ENCODE measurements around the gene CCDC92. TPM values are rescaled to one million over a fixed set of nuclear protein-coding genes. Genes with fewer than 3 reads are reported as not detected.
"Not testable (repeated sequence)": the region's sequence is repeated elsewhere in the genome, so short reads cannot be mapped to it uniquely, and the experiment has no call there.

CCDC92 gene
- total RNA-seq, 1 donor from 2014 or later, result 4.5 TPM

DNA sequence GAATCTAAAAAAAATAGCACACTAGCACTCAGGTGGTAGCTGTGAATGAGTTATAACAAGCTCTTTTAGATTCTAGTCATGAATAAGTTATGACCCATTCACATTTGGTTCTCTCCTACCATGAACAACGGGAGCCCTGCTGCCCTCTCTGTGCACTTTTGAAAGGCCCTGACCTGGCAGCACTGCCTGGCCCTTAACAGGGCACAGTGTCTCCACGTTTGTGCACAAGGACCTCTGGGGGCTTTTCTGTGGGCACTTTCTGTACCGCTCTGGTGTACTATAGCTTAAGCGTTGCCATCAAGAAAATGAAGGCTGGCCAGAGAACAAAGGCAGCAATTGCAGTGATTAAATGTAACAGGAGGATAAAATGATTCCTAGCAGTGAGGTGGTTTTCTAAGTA lies 21.2 kb downstream of the CCDC92 start:
- DNase-seq (ENCODE audit: low read depth), result no peak
- Histone ChIP-seq H3K27me3 (ENCODE audit: control insufficient read depth, insufficient read depth, low read length) (no peaks in the 10 kb centered on the region), H3K4me3 (ENCODE audit: low read depth, low read length) (no peak overlapping the region), H3K36me3 (ENCODE audit: control insufficient read depth, insufficient read depth, low read length) (no peaks in the 10 kb centered on the region)
- no peak for FAIRE-seq
- TF ChIP-seq, protein P1, sequence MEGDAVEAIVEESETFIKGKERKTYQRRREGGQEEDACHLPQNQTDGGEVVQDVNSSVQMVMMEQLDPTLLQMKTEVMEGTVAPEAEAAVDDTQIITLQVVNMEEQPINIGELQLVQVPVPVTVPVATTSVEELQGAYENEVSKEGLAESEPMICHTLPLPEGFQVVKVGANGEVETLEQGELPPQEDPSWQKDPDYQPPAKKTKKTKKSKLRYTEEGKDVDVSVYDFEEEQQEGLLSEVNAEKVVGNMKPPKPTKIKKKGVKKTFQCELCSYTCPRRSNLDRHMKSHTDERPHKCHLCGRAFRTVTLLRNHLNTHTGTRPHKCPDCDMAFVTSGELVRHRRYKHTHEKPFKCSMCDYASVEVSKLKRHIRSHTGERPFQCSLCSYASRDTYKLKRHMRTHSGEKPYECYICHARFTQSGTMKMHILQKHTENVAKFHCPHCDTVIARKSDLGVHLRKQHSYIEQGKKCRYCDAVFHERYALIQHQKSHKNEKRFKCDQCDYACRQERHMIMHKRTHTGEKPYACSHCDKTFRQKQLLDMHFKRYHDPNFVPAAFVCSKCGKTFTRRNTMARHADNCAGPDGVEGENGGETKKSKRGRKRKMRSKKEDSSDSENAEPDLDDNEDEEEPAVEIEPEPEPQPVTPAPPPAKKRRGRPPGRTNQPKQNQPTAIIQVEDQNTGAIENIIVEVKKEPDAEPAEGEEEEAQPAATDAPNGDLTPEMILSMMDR (IDR thresholded peaks at IDR 0.05; ENCODE audit: insufficient read depth, low read length, severe bottlenecking), result no peak

DNA sequence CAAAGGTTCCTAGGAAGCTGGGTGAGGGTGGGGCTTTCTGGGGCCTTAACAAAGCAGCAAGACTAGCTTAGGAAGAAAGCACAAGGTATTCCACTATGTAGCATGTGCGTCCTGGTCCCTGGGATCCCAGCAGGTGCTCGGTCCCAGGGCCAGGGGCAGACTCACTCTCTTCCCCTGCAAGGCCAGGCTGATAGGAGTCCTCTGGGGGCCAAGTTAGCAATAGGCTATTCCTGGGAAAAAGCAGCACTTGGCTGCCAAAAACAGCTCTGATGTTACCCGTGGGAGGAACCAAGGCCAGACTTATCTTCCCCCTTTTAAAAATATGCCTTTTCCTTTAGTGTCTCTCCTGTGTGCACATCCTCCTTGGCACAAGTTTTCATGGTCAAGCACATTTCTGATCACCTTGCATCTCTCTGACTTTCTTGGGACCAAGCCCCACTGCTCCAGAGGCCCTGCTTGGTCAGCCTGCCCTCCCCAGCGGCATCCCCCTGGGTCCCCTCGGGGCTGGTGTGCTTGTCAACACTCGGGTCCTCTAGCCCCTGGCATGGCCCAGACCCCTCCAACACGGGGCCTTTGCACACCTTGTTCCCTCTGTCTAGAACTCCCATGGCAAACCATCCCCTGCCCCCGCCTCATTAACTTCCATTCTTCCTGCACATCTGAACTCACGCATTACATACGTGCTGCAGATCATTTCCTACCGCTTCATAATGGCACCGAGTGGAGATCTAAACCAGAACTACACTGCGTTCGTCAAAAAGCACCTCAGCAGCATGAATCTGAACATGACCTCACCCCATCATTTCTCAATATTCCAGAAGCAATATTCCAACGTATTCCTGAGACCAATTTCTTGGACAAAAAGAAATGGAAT lies 21.9 kb downstream of the CCDC92 start:
- Histone ChIP-seq H3K36me3 (ENCODE audit: control insufficient read depth, insufficient read depth, low read length) (no peaks in the 10 kb centered on the region), H3K27me3 (ENCODE audit: control insufficient read depth, insufficient read depth, low read length) (no peaks in the 10 kb centered on the region), H3K4me3 (ENCODE audit: low read depth, low read length) (no peak overlapping the region)
- TF ChIP-seq, protein P1 (IDR thresholded peaks at IDR 0.05; ENCODE audit: insufficient read depth, low read length, severe bottlenecking), result no peak
- DNase-seq (ENCODE audit: low read depth) (no peak), FAIRE-seq (no peak)

DNA sequence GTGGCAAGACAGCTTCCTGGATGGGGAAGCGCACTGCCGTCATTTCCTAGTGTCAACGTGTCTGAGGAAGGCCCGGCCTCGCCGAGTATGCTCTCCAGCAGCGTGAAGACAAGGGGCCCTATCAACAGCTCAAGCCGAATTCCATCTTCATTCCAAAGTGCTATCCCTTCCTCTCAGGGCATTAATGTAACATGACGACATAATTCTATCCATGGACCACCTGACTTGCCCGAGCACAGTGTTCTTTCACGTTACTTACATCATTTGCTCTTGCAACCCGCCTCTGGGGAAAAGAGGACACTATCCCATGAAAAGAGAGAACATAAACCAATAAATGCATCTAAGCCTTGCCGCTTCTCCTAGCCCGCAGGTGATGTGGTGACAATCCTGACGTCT lies 22.9 kb downstream of the CCDC92 start:
- Histone ChIP-seq H3K27me3 (ENCODE audit: control insufficient read depth, insufficient read depth, low read length) (no peaks in the 10 kb centered on the region), H3K4me3 (ENCODE audit: low read depth, low read length) (no peak overlapping the region), H3K36me3 (ENCODE audit: control insufficient read depth, insufficient read depth, low read length) (no peaks in the 10 kb centered on the region)
- no peak for FAIRE-seq
- TF ChIP-seq, protein P1 (IDR thresholded peaks at IDR 0.05; ENCODE audit: insufficient read depth, low read length, severe bottlenecking), result no peak
- DNase-seq (ENCODE audit: low read depth), result no peak

- Histone ChIP-seq H3K4me3 (ENCODE audit: low read depth, low read length) (no peak overlapping the region), H3K36me3 (ENCODE audit: control insufficient read depth, insufficient read depth, low read length) (no peaks in the 10 kb centered on the region), H3K27me3 (ENCODE audit: control insufficient read depth, insufficient read depth, low read length) (no peaks in the 10 kb centered on the region)
- DNase-seq (ENCODE audit: low read depth), result no peak
- peak; percentile 13 for FAIRE-seq
- TF ChIP-seq, protein P1 (IDR thresholded peaks at IDR 0.05; ENCODE audit: insufficient read depth, low read length, severe bottlenecking), result no peak
Observed at GRCh38 chr12:123948796-123949769, 23.5 kb downstream of the CCDC92 start.

GRCh38 chr12:123948401-123948795 lies 24.2 kb downstream of the CCDC92 start:
- no peaks in the 10 kb centered on the region for H3K27me3 ChIP-seq (ENCODE audit: control insufficient read depth, insufficient read depth, low read length)
- no peak for FAIRE-seq
- H3K36me3 ChIP-seq (ENCODE audit: control insufficient read depth, insufficient read depth, low read length), result no peaks in the 10 kb centered on the region
- no peak for DNase-seq (ENCODE audit: low read depth)
- H3K4me3 ChIP-seq (ENCODE audit: low read depth, low read length), result no peak overlapping the region
- TF ChIP-seq, protein P1 (IDR thresholded peaks at IDR 0.05; ENCODE audit: insufficient read depth, low read length, severe bottlenecking), result no peak

- not testable (repeated sequence) for H3K36me3 ChIP-seq (ENCODE audit: control insufficient read depth, insufficient read depth, low read length); H3K27me3 ChIP-seq (ENCODE audit: control insufficient read depth, insufficient read depth, low read length); FAIRE-seq; DNase-seq (ENCODE audit: low read depth); H3K4me3 ChIP-seq (ENCODE audit: low read depth, low read length)
Observed at GRCh38 chr12:123947531-123947930, 25.1 kb downstream of the CCDC92 start.

- H3K27me3 ChIP-seq (ENCODE audit: control insufficient read depth, insufficient read depth, low read length); FAIRE-seq; H3K36me3 ChIP-seq (ENCODE audit: control insufficient read depth, insufficient read depth, low read length); H3K4me3 ChIP-seq (ENCODE audit: low read depth, low read length); DNase-seq (ENCODE audit: low read depth): not testable (repeated sequence)
Observed at GRCh38 chr12:123946516-123947505, 25.8 kb downstream of the CCDC92 start.

Measured in bronchial epithelial cell (primary cell).